PFSK-1 (cell line): Measurements from ENCODE around the gene GSTA2.

Experiments
- FOXP2 ChIP-seq: optimal IDR thresholded peaks from 2 replicates; pipeline ENCODE3; 2011; ENCODE audit warnings: borderline replicate concordance, control low read depth, inconsistent platforms; ENCODE audit not compliant: insufficient read depth; ENCODE audit errors: extremely low read length, extremely low read depth
- POLR2AphosphoS5 ChIP-seq: IDR thresholded peaks from 2 replicates; pipeline ENCODE4 v1.6.1; 2012; ENCODE audit warnings: low read depth, mild to moderate bottlenecking, control low read depth, low read length, moderate library complexity
- REST ChIP-seq, 2 experiments: IDR thresholded peaks; 2 replicates each; pipeline versions ENCODE4 v1.6.1 to v1.8.0; 2011 to 2012; ENCODE audit warnings: low read depth in 2 of 2, low read length in 2 of 2, control low read depth in 1 of 2, inconsistent platforms in 1 of 2, mild to moderate bottlenecking in 1 of 2, moderate library complexity in 1 of 2; ENCODE audit not compliant: insufficient read depth in 1 of 2
- SIN3A ChIP-seq: IDR thresholded peaks from 2 replicates; pipeline ENCODE4 v1.6.1; 2012; ENCODE audit warnings: mild to moderate bottlenecking, low read length, moderate library complexity, borderline replicate concordance; ENCODE audit not compliant: insufficient read depth
- TAF1 ChIP-seq: IDR thresholded peaks from 2 replicates; pipeline ENCODE4 v1.6.1; 2012; ENCODE audit warnings: low read length, control low read depth, borderline replicate concordance; ENCODE audit not compliant: insufficient read depth

Gene GSTA2

GRCh38 chr6:52790861-52791260 is 27.6 kb upstream of the GSTA2 start:
- TF ChIP-seq TAF1 (no peak), POLR2AphosphoS5 (no peak), SIN3A (no peak), FOXP2 (no peak), REST (IDR thresholded peaks at IDR 0.05; ENCODE audit: insufficient read depth in 1 of 2, low read depth in 2 of 2, low read length in 2 of 2) (no peak)

GRCh38 chr6:52788478-52788877 is 25.2 kb upstream of the GSTA2 start:
- TF ChIP-seq TAF1 = no peak
- no peak for TF ChIP-seq POLR2AphosphoS5
- no peak for TF ChIP-seq REST (IDR thresholded peaks at IDR 0.05; ENCODE audit: insufficient read depth in 1 of 2, low read depth in 2 of 2, low read length in 2 of 2)
- no peak for TF ChIP-seq SIN3A
- TF ChIP-seq FOXP2 = no peak

GRCh38 chr6:52787917-52788316 is 24.6 kb upstream of the GSTA2 start:
- TF ChIP-seq TAF1 (no peak), REST (IDR thresholded peaks at IDR 0.05; ENCODE audit: insufficient read depth in 1 of 2, low read depth in 2 of 2, low read length in 2 of 2) (no peak), SIN3A (no peak), FOXP2 (no peak), POLR2AphosphoS5 (no peak)

- TF ChIP-seq SIN3A (no peak), FOXP2 (no peak), TAF1 (no peak), REST (IDR thresholded peaks at IDR 0.05; ENCODE audit: insufficient read depth in 1 of 2, low read depth in 2 of 2, low read length in 2 of 2) (no peak), POLR2AphosphoS5 (no peak)
Observed at GRCh38 chr6:52786249-52786956, 23.1 kb upstream of the GSTA2 start.

- TF ChIP-seq REST (IDR thresholded peaks at IDR 0.05; ENCODE audit: insufficient read depth in 1 of 2, low read depth in 2 of 2, low read length in 2 of 2) = no peak
- TF ChIP-seq FOXP2 = no peak
- no peak for TF ChIP-seq POLR2AphosphoS5
- TF ChIP-seq SIN3A = no peak
Observed at GRCh38 chr6:52779237-52779636, 16.0 kb upstream of the GSTA2 start.
